ENCODE results near the gene SEMA3B.

Gene SEMA3B

GRCh38 chr3:50256978-50257890, 11.7 kb upstream of the SEMA3B start:
- peak; percentile 48 for DNase-seq (ENCODE audit: low read depth)
- peak; percentile 61 for TF ChIP-seq CTCF (IDR thresholded peaks at IDR 0.05; ENCODE audit: insufficient read depth, low read depth, low read length, missing control alignments)
- H3K4me3 ChIP-seq (ENCODE audit: low read depth, low read length): no peak overlapping the region

GRCh38 chr3:50258029-50258680, 10.8 kb upstream of the SEMA3B start:
- TF ChIP-seq CTCF (IDR thresholded peaks at IDR 0.05; ENCODE audit: insufficient read depth, low read depth, low read length, missing control alignments): no peak
- DNase-seq (ENCODE audit: low read depth): no peak
- H3K4me3 ChIP-seq (ENCODE audit: low read depth, low read length): no peak overlapping the region

- no peak for DNase-seq (ENCODE audit: low read depth)
- H3K4me3 ChIP-seq (ENCODE audit: low read depth, low read length): no peak overlapping the region
- no peak for TF ChIP-seq CTCF (IDR thresholded peaks at IDR 0.05; ENCODE audit: insufficient read depth, low read depth, low read length, missing control alignments)
These were observed 10.0 kb upstream of the SEMA3B start for GRCh38 chr3:50258979-50259378.

GRCh38 chr3:50259432-50260026, 9.4 kb upstream of the SEMA3B start:
- DNase-seq (ENCODE audit: low read depth): no peak
- H3K4me3 ChIP-seq (ENCODE audit: low read depth, low read length): no peak overlapping the region; the same call in 1 of the 2 replicates
- TF ChIP-seq CTCF (IDR thresholded peaks at IDR 0.05; ENCODE audit: insufficient read depth, low read depth, low read length, missing control alignments): no peak

GRCh38 chr3:50260027-50260941, 8.7 kb upstream of the SEMA3B start:
- TF ChIP-seq CTCF (IDR thresholded peaks at IDR 0.05; ENCODE audit: insufficient read depth, low read depth, low read length, missing control alignments): peak; percentile 97
- peak overlapping the region; percentile 52 for H3K4me3 ChIP-seq (ENCODE audit: low read depth, low read length)
- DNase-seq (ENCODE audit: low read depth): peak; percentile 90

GRCh38 chr3:50260942-50261441, 8.0 kb upstream of the SEMA3B start:
- DNase-seq (ENCODE audit: low read depth): no peak
- no peak overlapping the region for H3K4me3 ChIP-seq (ENCODE audit: low read depth, low read length)
- no peak for TF ChIP-seq CTCF (IDR thresholded peaks at IDR 0.05; ENCODE audit: insufficient read depth, low read depth, low read length, missing control alignments)

Data from GM12865 (cell line).